Measurements from ENCODE around the gene STX5. TPM values are rescaled to one million over a fixed set of nuclear protein-coding genes. Genes with fewer than 3 reads are reported as not detected.
"Not testable (repeated sequence)": the region's sequence is repeated elsewhere in the genome, so short reads cannot be mapped to it uniquely, and the experiment has no call there.

Gene STX5
- total and polyA plus RNA-seq, 8 donors, result 18.6 to 31.2 (median 26.9) TPM

- no peak for FAIRE-seq
- Histone ChIP-seq H3K4me1 (peaks cover 6 to 9% (median 7%) of the 10 kb centered on the region in 3 donors), H3K4me3 (no peak overlapping the region), H3K27me3 (no peaks in the 10 kb centered on the region), H3K9me3 (no peaks in the 10 kb centered on the region), H3K36me3 (peaks cover 0 to 15% (median 12%) of the 10 kb centered on the region in 3 donors), H3K27ac (no peak overlapping the region)
- TF ChIP-seq, protein P1, sequence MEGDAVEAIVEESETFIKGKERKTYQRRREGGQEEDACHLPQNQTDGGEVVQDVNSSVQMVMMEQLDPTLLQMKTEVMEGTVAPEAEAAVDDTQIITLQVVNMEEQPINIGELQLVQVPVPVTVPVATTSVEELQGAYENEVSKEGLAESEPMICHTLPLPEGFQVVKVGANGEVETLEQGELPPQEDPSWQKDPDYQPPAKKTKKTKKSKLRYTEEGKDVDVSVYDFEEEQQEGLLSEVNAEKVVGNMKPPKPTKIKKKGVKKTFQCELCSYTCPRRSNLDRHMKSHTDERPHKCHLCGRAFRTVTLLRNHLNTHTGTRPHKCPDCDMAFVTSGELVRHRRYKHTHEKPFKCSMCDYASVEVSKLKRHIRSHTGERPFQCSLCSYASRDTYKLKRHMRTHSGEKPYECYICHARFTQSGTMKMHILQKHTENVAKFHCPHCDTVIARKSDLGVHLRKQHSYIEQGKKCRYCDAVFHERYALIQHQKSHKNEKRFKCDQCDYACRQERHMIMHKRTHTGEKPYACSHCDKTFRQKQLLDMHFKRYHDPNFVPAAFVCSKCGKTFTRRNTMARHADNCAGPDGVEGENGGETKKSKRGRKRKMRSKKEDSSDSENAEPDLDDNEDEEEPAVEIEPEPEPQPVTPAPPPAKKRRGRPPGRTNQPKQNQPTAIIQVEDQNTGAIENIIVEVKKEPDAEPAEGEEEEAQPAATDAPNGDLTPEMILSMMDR (IDR thresholded peaks at IDR 0.05), result no peak
- intact Hi-C loops (cut with DNase I), result no loop called here
- 79 to 84% methylated on average over 6 of the region's 6 CpGs for WGBS, 2 donors
- ATAC-seq, result no peak
- no peak for DNase-seq
Measured at GRCh38 chr11:62774407-62774806, 57.4 kb downstream of the STX5 start.

GRCh38 chr11:62771144-62772021 is 60.5 kb downstream of the STX5 start, which contains the start of gene TAF6L:
Gene TAF6L (plus strand): TSS chr11:62771396. CDS start chr11:62775784, 4,388 bp downstream.
- FAIRE-seq, result no peak
- WGBS, 2 donors, result 2% methylated on average over 42 to 60 of the region's 60 CpGs

GRCh38 chr11:62770778-62771143 is 61.1 kb downstream of the STX5 start:
- H3K4me3 ChIP-seq, result peak overlapping the region; percentile 10 to 66 (median 60)
- FAIRE-seq (no peak), DNase-seq (peak in 1 of 6 donors; percentile 32), ATAC-seq (peak in 3 of 4 donors; percentile 2 to 10 (median 3))
- intact Hi-C loops (cut with DNase I), result no loop called here
- 1 to 2% methylated on average over 18 of the region's 18 CpGs for WGBS, 2 donors
- TF ChIP-seq, protein P1 (IDR thresholded peaks at IDR 0.05), result no peak
- H3K36me3 ChIP-seq, result peaks cover 0 to 9% (median 4%) of the 10 kb centered on the region in 3 donors
- H3K4me1 ChIP-seq, result peaks cover 6 to 9% (median 7%) of the 10 kb centered on the region in 3 donors
- H3K27me3 ChIP-seq, result no peaks in the 10 kb centered on the region
- H3K27ac ChIP-seq, result peak overlapping the region; percentile 94 to 97 (median 97)
- no peaks in the 10 kb centered on the region for H3K9me3 ChIP-seq

More at GRCh38 chr11:62771144-62772021, 60.5 kb downstream of the STX5 start, which contains the start of gene TAF6L:
- peak; percentile 90 to 96 (median 92) for ATAC-seq
- DNase-seq, result peak; percentile 95 to 99 (median 98)
- Histone ChIP-seq H3K4me1 (peaks cover 6 to 9% (median 7%) of the 10 kb centered on the region in 3 donors), H3K9me3 (no peaks in the 10 kb centered on the region), H3K27me3 (no peaks in the 10 kb centered on the region), H3K4me3 (peak within 1 kb of the TSS; percentile 57 to 66 (median 62)), H3K27ac (peak within 1 kb of the TSS; percentile 94 to 97 (median 97)), H3K36me3 (peaks cover 0 to 10% (median 8%) of the 10 kb centered on the region in 3 donors)
- intact Hi-C loops (cut with DNase I), result no loop called here
- TF ChIP-seq, protein P1 (IDR thresholded peaks at IDR 0.05), result no peak

- Histone ChIP-seq H3K27ac (peak overlapping the region in 1 of 4 donors; percentile 73), H3K4me1 (peaks cover 6 to 11% (median 7%) of the 10 kb centered on the region in 3 donors), H3K4me3 (peak overlapping the region in 2 of 4 donors; percentile 67 to 80)
- intact Hi-C loops (cut with DNase I); DNase-seq; FAIRE-seq; H3K27me3 ChIP-seq; H3K9me3 ChIP-seq; H3K36me3 ChIP-seq; ATAC-seq: not testable (repeated sequence)
- 27 to 33% methylated on average over 9 of the region's 9 CpGs for WGBS, 2 donors
Measured at GRCh38 chr11:62760867-62761227, 71.0 kb downstream of the STX5 start.

GRCh38 chr11:62757846-62758788 is 73.7 kb downstream of the STX5 start:
- no peak for FAIRE-seq
- 65 to 71% methylated on average over 9 of the region's 9 CpGs for WGBS, 2 donors

More at GRCh38 chr11:62757846-62758788, 73.7 kb downstream of the STX5 start:
- no peak overlapping the region for H3K27ac ChIP-seq
- no peaks in the 10 kb centered on the region for H3K9me3 ChIP-seq
- no peaks in the 10 kb centered on the region for H3K27me3 ChIP-seq
- no peaks in the 10 kb centered on the region for H3K36me3 ChIP-seq
- ATAC-seq (no peak), DNase-seq (no peak)
- H3K4me1 ChIP-seq, result peaks cover 7 to 14% (median 7%) of the 10 kb centered on the region in 3 donors
- no peak overlapping the region for H3K4me3 ChIP-seq
- intact Hi-C loops (cut with DNase I), result no loop called here
- TF ChIP-seq, protein P1 (IDR thresholded peaks at IDR 0.05), result no peak

All from pancreas (tissue), 10 donors.